PC-9 (cell line): ENCODE data around the gene MS4A4A. TPM values are rescaled to one million over a fixed set of nuclear protein-coding genes. Genes with fewer than 3 reads are reported as not detected.

Experiments
- BruUV-seq: library from RNA; stranded (reverse); fragments of 400-500 nt; replicated peaks from 2 replicates; lab custom pipeline; 2021; lab: Mats Ljungman, UMichigan
- CTCF ChIA-PET: fragments of 300-600 bp; sonication (Branson Sonifier 250); formaldehyde crosslinking; loops from one replicate; lab custom pipeline; 2022; ENCODE audit warnings: antibody characterized with exemption; lab: Charles Lee
- POLR2A ChIA-PET: fragments of 300-600 bp; sonication (Branson Sonifier 250); formaldehyde crosslinking; loops from one replicate; lab custom pipeline; 2022; ENCODE audit warnings: antibody characterized with exemption; ENCODE audit not compliant: unreplicated experiment; lab: Charles Lee
- DNase-seq, 2 experiments: peaks; one replicate each; pipeline versions ENCODE4 v3.0.0 to v3.0.0-alpha.2; 2015 to 2022; ENCODE audit warnings: mixed read lengths in 1 of 2
- H2AFZ ChIP-seq: fragments of 200-600 bp; sonication (generic); 2 replicates; pipeline ENCODE4 v1.8.1; 2017; ENCODE audit warnings: antibody characterized with exemption
- H3F3A ChIP-seq: fragments of 200-600 bp; sonication (generic); 2 replicates; pipeline ENCODE4 v1.8.1; 2017; ENCODE audit warnings: antibody characterized with exemption, mild to moderate bottlenecking, low read depth; ENCODE audit not compliant: insufficient read depth
- H3K27ac ChIP-seq: fragments of 200-600 bp; sonication (generic); 2 replicates; pipeline ENCODE4 v1.6.1; 2016; ENCODE audit warnings: mixed run types
- H3K27me3 ChIP-seq: fragments of 200-600 bp; sonication (generic); 2 replicates; pipeline ENCODE4 v1.6.1; 2016; ENCODE audit warnings: low read depth, mixed run types; ENCODE audit not compliant: insufficient read depth
- H3K36me3 ChIP-seq: fragments of 200-600 bp; sonication (generic); 2 replicates; pipeline ENCODE4 v1.6.1; 2016; ENCODE audit warnings: low read depth, mixed run types
- H3K4me1 ChIP-seq: fragments of 200-600 bp; sonication (generic); replicated peaks from 2 replicates; pipeline ENCODE4 v1.6.1; 2016; ENCODE audit warnings: mixed run types; ENCODE audit not compliant: insufficient read depth
- H3K4me2 ChIP-seq: fragments of 200-600 bp; sonication (generic); 2 replicates; pipeline ENCODE4 v1.6.1; 2017; ENCODE audit warnings: mixed run types
- H3K4me3 ChIP-seq: fragments of 200-600 bp; sonication (generic); 2 replicates; pipeline ENCODE4 v1.6.1; 2016; ENCODE audit warnings: mixed run types
- H3K79me2 ChIP-seq: fragments of 200-600 bp; sonication (generic); 2 replicates; pipeline ENCODE4 v1.6.1; 2017; ENCODE audit warnings: low read depth, mixed run types
- H3K9me2 ChIP-seq: fragments of 200-600 bp; sonication (generic); 2 replicates; pipeline ENCODE4 v1.8.1; 2017; ENCODE audit warnings: mild to moderate bottlenecking; ENCODE audit not compliant: insufficient read depth
- H3K9me3 ChIP-seq: fragments of 200-600 bp; sonication (generic); 2 replicates; pipeline ENCODE4 v1.8.1; 2016; ENCODE audit warnings: low read depth; ENCODE audit not compliant: insufficient read depth
- H4K20me1 ChIP-seq: fragments of 200-600 bp; sonication (generic); 2 replicates; pipeline ENCODE4 v1.8.1; 2017; ENCODE audit not compliant: insufficient read depth
- EZH2 ChIP-seq: fragments of 200-600 bp; sonication (generic); IDR thresholded peaks from 2 replicates; pipeline ENCODE4 v1.8.0; 2017; ENCODE audit warnings: antibody characterized with exemption, low read depth
- intact Hi-C: fragments of 100-400 bp; cut with micrococcal nuclease; formaldehyde crosslinking; loops from one replicate; pipeline ENCODE4 v1.10.0; 2022; ENCODE audit not compliant: unreplicated experiment
- total RNA-seq: library from RNA; stranded (reverse); gene quantifications from 2 replicates; pipeline ENCODE4 v1.2.3, GENCODE V29; 2021
- TF ChIP-seq, protein P1 (sequence below): fragments of 200-600 bp; sonication (generic); conservative IDR thresholded peaks from 2 replicates; pipeline ENCODE4 v1.6.1; 2017; ENCODE audit warnings: mixed run types, antibody characterized with exemption, mild to moderate bottlenecking, moderate library complexity

The MS4A4A gene
- total RNA-seq, 1 experiment from 2014 or later, result not detected

GRCh38 chr11:60318726-60319125 lies 38.3 kb downstream of the MS4A4A start:
- BruUV-seq, result no TSS peak
- CTCF ChIA-PET, result no interaction called here

GRCh38 chr11:60321051-60321450 lies 40.6 kb downstream of the MS4A4A start:
- Histone ChIP-seq H3K27me3 (no peaks in the 10 kb centered on the region), H3K4me1 (no peaks in the 10 kb centered on the region), H3K9me3 (peaks cover 3% of the 10 kb centered on the region; the same call in 1 of the 2 replicates), H3K27ac (no peak overlapping the region), H3K79me2 (no peaks in the 10 kb centered on the region), H3K4me2 (no peak overlapping the region), H4K20me1 (no peaks in the 10 kb centered on the region), H3F3A (no peaks in the 10 kb centered on the region), H3K9me2 (no peaks in the 10 kb centered on the region), H2AFZ (no peak overlapping the region), H3K36me3 (no peaks in the 10 kb centered on the region), H3K4me3 (no peak overlapping the region)
- CTCF ChIA-PET, result no interaction called here
- POLR2A ChIA-PET, result no interaction called here
- no peak for DNase-seq
- intact Hi-C loops, result no loop called here
- BruUV-seq, result no TSS peak
- TF ChIP-seq, protein P1, sequence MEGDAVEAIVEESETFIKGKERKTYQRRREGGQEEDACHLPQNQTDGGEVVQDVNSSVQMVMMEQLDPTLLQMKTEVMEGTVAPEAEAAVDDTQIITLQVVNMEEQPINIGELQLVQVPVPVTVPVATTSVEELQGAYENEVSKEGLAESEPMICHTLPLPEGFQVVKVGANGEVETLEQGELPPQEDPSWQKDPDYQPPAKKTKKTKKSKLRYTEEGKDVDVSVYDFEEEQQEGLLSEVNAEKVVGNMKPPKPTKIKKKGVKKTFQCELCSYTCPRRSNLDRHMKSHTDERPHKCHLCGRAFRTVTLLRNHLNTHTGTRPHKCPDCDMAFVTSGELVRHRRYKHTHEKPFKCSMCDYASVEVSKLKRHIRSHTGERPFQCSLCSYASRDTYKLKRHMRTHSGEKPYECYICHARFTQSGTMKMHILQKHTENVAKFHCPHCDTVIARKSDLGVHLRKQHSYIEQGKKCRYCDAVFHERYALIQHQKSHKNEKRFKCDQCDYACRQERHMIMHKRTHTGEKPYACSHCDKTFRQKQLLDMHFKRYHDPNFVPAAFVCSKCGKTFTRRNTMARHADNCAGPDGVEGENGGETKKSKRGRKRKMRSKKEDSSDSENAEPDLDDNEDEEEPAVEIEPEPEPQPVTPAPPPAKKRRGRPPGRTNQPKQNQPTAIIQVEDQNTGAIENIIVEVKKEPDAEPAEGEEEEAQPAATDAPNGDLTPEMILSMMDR, result no peak
- TF ChIP-seq EZH2, result no peak

More at GRCh38 chr11:60318726-60319125, 38.3 kb downstream of the MS4A4A start:
- H3K27me3 ChIP-seq, result no peaks in the 10 kb centered on the region
- no peaks in the 10 kb centered on the region for H3K4me1 ChIP-seq
- H3K4me2 ChIP-seq, result no peak overlapping the region
- POLR2A ChIA-PET, result no interaction called here
- peaks cover 3% of the 10 kb centered on the region; the same call in 1 of the 2 replicates for H3K9me3 ChIP-seq
- TF ChIP-seq, protein P1, result no peak
- TF ChIP-seq EZH2, result no peak
- no peak overlapping the region for H3K27ac ChIP-seq
- intact Hi-C loops, result no loop called here
- no peaks in the 10 kb centered on the region for H3F3A ChIP-seq
- H4K20me1 ChIP-seq, result no peaks in the 10 kb centered on the region
- H3K4me3 ChIP-seq, result no peak overlapping the region
- no peak for DNase-seq
- H2AFZ ChIP-seq, result no peak overlapping the region
- H3K36me3 ChIP-seq, result no peaks in the 10 kb centered on the region
- no peaks in the 10 kb centered on the region for H3K9me2 ChIP-seq
- H3K79me2 ChIP-seq, result no peaks in the 10 kb centered on the region

DNA sequence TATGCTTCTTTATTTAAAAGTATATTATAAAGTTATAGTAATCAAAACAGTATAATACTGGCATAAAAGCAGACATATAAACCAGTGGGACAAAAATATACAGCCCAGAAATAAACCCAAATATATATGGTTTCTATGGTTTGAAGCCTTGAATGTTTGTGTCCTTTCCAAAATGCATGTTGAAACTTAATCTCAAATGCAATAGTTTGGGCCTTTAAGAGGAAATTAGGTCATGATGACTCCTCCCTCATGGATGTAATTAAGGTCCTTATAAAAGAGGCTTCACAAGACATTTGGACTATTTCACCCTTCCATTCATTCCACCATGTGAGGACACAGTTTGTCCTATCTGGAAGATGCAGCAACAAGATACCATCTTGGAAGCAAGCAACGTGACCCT lies 46.5 kb downstream of the MS4A4A start, which contains the start of gene MS4A6E:
TSS of gene MS4A6E (plus strand) at position 301 of the 400 bp plus-strand sequence. CDS start 7,641 bp downstream, outside the sequence.
- Histone ChIP-seq H3K36me3 (no peaks in the 10 kb centered on the region), H3K9me2 (no peaks in the 10 kb centered on the region), H2AFZ (no peak within 1 kb of the TSS), H3K79me2 (no peaks in the 10 kb centered on the region), H3F3A (no peaks in the 10 kb centered on the region), H3K4me2 (no peak within 1 kb of the TSS), H3K27ac (no peak within 1 kb of the TSS), H4K20me1 (no peaks in the 10 kb centered on the region), H3K27me3 (no peaks in the 10 kb centered on the region), H3K4me1 (no peaks in the 10 kb centered on the region), H3K9me3 (no peaks in the 10 kb centered on the region), H3K4me3 (no peak within 1 kb of the TSS)
- ChIA-PET CTCF (no interaction called here), POLR2A (no interaction called here)
- no TSS peak for BruUV-seq
- TF ChIP-seq, protein P1, result no peak
- TF ChIP-seq EZH2, result no peak
- DNase-seq, result no peak
- intact Hi-C loops, result no loop called here
